Transverse colon (tissue), 4 donors: ENCODE measurements around the gene NFXL1. TPM values are rescaled to one million over a fixed set of nuclear protein-coding genes. Genes with fewer than 3 reads are reported as not detected.

Experiments used
- DNase-seq: peaks from one replicate; pipeline ENCODE4 v3.0.0-alpha.2; 2019
- H3K27ac ChIP-seq, 4 donors: fragments of 200-600 bp; sonication (generic); 2 replicates each; pipeline ENCODE4 v1.5.1; 2016 to 2018; ENCODE audit warnings: inconsistent platforms in 4 of 4
- H3K27me3 ChIP-seq: fragments of 200-600 bp; sonication (generic); 2 replicates; pipeline ENCODE4 v1.5.1; 2017; ENCODE audit warnings: inconsistent platforms
- H3K36me3 ChIP-seq, 4 donors: fragments of 200-600 bp; sonication (generic); 2 replicates each; pipeline ENCODE4 v1.5.1; 2017 to 2019; ENCODE audit warnings: inconsistent platforms in 4 of 4
- H3K4me1 ChIP-seq, 4 donors: fragments of 200-600 bp; sonication (generic); 2 replicates each; pipeline ENCODE4 v1.5.1; 2017 to 2020; ENCODE audit warnings: inconsistent platforms in 4 of 4
- H3K4me3 ChIP-seq, 4 donors: fragments of 200-600 bp; sonication (generic); 1 replicate in 1 of 4; 2 replicates in 3 of 4; pipeline versions ENCODE4 v1.5.1 to v1.6.1; 2017 to 2019; ENCODE audit warnings: inconsistent platforms in 4 of 4
- H3K9me3 ChIP-seq, 2 donors: fragments of 200-600 bp; sonication (generic); 2 replicates each; pipeline ENCODE4 v1.5.1; 2017 to 2019; ENCODE audit warnings: inconsistent platforms in 2 of 2
- CTCF ChIP-seq, 5 experiments: fragments of 200-600 bp in 3 of 5; fragments of 450-650 bp in 2 of 5; sonication (generic) in 3 of 5; IDR thresholded peaks; 1 replicate in 2 of 5; 2 replicates in 3 of 5; pipeline ENCODE4 v1.5.1; 2016 to 2017; ENCODE audit warnings: antibody characterized with exemption in 5 of 5, inconsistent platforms in 3 of 5, mild to moderate bottlenecking in 2 of 5, moderate library complexity in 1 of 5
- EP300 ChIP-seq: sonication (generic); formaldehyde crosslinking; IDR thresholded peaks from one replicate; pipeline ENCODE4 v1.6.1; 2017; ENCODE audit warnings: antibody characterized with exemption, low read depth
- POLR2A ChIP-seq: fragments of 450-650 bp; IDR thresholded peaks from one replicate; pipeline ENCODE4 v1.6.1; 2016; ENCODE audit warnings: antibody characterized with exemption, mild to moderate bottlenecking, moderate library complexity
- POLR2AphosphoS5 ChIP-seq, 3 donors: sonication (generic); formaldehyde crosslinking; IDR thresholded peaks; one replicate each; pipeline ENCODE4 v1.6.1; 2016; ENCODE audit warnings: antibody characterized with exemption in 3 of 3
- WGBS, 2 donors: methylation state at CpG; one replicate each; pipeline ENCODE4 v1.1.5; 2018; ENCODE audit warnings: low coverage in 1 of 2; 5-methylcytosine and 5-hydroxymethylcytosine counted together
- in situ Hi-C, 4 donors: fragments of 200-750 bp; cut with MboI; loops; one replicate each; pipeline versions ENCODE4 v1.15.0 to v1.15.1; 2017; ENCODE audit warnings: low sequenced_read_pairs in 3 of 4, low pct_ligation_motif_present in 1 of 4, low pct_unique_long_range_greater_than_20kb in 1 of 4
- intact Hi-C: fragments of 100-400 bp; cut with DNase I; formaldehyde crosslinking; loops from one replicate; pipeline ENCODE4 v1.15.1; 2023; ENCODE audit warnings: low total_unique reads
- total RNA-seq, 4 donors: library from RNA; depleted of rRNA; stranded (reverse); fragments of >200 nt; gene quantifications; one replicate each; pipeline ENCODE4 v1.1.0, GENCODE V29; 2016

The NFXL1 gene
- total RNA-seq, 4 donors from 2014 or later = 2.0 to 22.4 (median 9.3) TPM

- H3K27me3 ChIP-seq = no peaks in the 10 kb centered on the region
- in situ Hi-C loops (loop anchor here in 1 of 4 donors (25.0 kb wide), 1 partner anchor 633 kb away; no protein-coding TSS in a partner anchor), intact Hi-C loops (no loop called here)
- no peaks in the 10 kb centered on the region for H3K9me3 ChIP-seq
- TF ChIP-seq POLR2AphosphoS5 (IDR thresholded peaks at IDR 0.05) = no peak
- TF ChIP-seq EP300 = no peak
- TF ChIP-seq CTCF (IDR thresholded peaks at IDR 0.05) = no peak
- no peak for TF ChIP-seq POLR2A
- peaks cover 0 to 67% (median 30%) of the 10 kb centered on the region in 4 donors for H3K36me3 ChIP-seq
- peaks cover 0 to 12% (median 5%) of the 10 kb centered on the region in 4 donors for H3K4me1 ChIP-seq
- no peak overlapping the region for H3K4me3 ChIP-seq
- no peak for DNase-seq
- peak overlapping the region in 1 of 4 donors; percentile 5 for H3K27ac ChIP-seq
Observed at GRCh38 chr4:47879458-47879857, 34.9 kb downstream of the NFXL1 start.

GRCh38 chr4:47876784-47877546 is 37.4 kb downstream of the NFXL1 start:
- TF ChIP-seq CTCF (IDR thresholded peaks at IDR 0.05) (no peak), POLR2A (no peak), EP300 (no peak), POLR2AphosphoS5 (IDR thresholded peaks at IDR 0.05) (no peak)
- Histone ChIP-seq H3K4me1 (peaks cover 0 to 12% (median 5%) of the 10 kb centered on the region in 4 donors), H3K27me3 (no peaks in the 10 kb centered on the region), H3K27ac (no peak overlapping the region), H3K4me3 (no peak overlapping the region), H3K36me3 (peaks cover 0 to 57% (median 27%) of the 10 kb centered on the region in 4 donors), H3K9me3 (peaks cover 0 to 4% of the 10 kb centered on the region in 2 donors)
- WGBS, 2 donors = 87 to 91% methylated on average over 2 to 3 of the region's 3 CpGs
- in situ Hi-C loops (loop anchor here in 1 of 4 donors (25.0 kb wide), 1 partner anchor 635 kb away; no protein-coding TSS in a partner anchor), intact Hi-C loops (no loop called here)
- DNase-seq = no peak

GRCh38 chr4:47876310-47876709 is 38.1 kb downstream of the NFXL1 start:
- in situ Hi-C loops = loop anchor here in 1 of 4 donors (25.0 kb wide), 1 partner anchor 636 kb away; no protein-coding TSS in a partner anchor
- Histone ChIP-seq H3K27ac (no peak overlapping the region), H3K36me3 (peaks cover 0 to 53% (median 26%) of the 10 kb centered on the region in 4 donors), H3K4me3 (no peak overlapping the region), H3K4me1 (peaks cover 0 to 12% (median 5%) of the 10 kb centered on the region in 4 donors), H3K9me3 (peaks cover 0 to 4% of the 10 kb centered on the region in 2 donors), H3K27me3 (no peaks in the 10 kb centered on the region)
- intact Hi-C loops = no loop called here
- TF ChIP-seq POLR2AphosphoS5 (IDR thresholded peaks at IDR 0.05) (no peak), CTCF (IDR thresholded peaks at IDR 0.05) (no peak), POLR2A (no peak), EP300 (no peak)
- no peak for DNase-seq

- no peak for DNase-seq
- in situ Hi-C loops = no loop called here
- no peak for TF ChIP-seq EP300
- TF ChIP-seq CTCF (IDR thresholded peaks at IDR 0.05) = no peak
- TF ChIP-seq POLR2A = no peak
- no peak for TF ChIP-seq POLR2AphosphoS5 (IDR thresholded peaks at IDR 0.05)
- Histone ChIP-seq H3K27me3 (no peaks in the 10 kb centered on the region), H3K9me3 (peaks cover 0 to 4% of the 10 kb centered on the region in 2 donors), H3K4me3 (no peak overlapping the region), H3K4me1 (peaks cover 0 to 5% (median 0%) of the 10 kb centered on the region in 4 donors), H3K27ac (no peak overlapping the region), H3K36me3 (peaks cover 0 to 60% (median 26%) of the 10 kb centered on the region in 4 donors)
- 65 to 83% methylated on average over 2 to 3 of the region's 3 CpGs for WGBS, 2 donors
- intact Hi-C loops = no loop called here
Observed at GRCh38 chr4:47873877-47874541, 40.4 kb downstream of the NFXL1 start.
